Measurements from ENCODE around the gene PELI1.

The PELI1 gene

GRCh38 chr2:64151476-64151875 lies 7.3 kb upstream of the PELI1 start:
- no peak for DNase-seq

- DNase-seq: no peak
Observed at GRCh38 chr2:64145714-64146113, 1.5 kb upstream of the PELI1 start.

- DNase-seq: no peak
Observed at GRCh38 chr2:64145119-64145518, 899 bp upstream of the PELI1 start.

DNA sequence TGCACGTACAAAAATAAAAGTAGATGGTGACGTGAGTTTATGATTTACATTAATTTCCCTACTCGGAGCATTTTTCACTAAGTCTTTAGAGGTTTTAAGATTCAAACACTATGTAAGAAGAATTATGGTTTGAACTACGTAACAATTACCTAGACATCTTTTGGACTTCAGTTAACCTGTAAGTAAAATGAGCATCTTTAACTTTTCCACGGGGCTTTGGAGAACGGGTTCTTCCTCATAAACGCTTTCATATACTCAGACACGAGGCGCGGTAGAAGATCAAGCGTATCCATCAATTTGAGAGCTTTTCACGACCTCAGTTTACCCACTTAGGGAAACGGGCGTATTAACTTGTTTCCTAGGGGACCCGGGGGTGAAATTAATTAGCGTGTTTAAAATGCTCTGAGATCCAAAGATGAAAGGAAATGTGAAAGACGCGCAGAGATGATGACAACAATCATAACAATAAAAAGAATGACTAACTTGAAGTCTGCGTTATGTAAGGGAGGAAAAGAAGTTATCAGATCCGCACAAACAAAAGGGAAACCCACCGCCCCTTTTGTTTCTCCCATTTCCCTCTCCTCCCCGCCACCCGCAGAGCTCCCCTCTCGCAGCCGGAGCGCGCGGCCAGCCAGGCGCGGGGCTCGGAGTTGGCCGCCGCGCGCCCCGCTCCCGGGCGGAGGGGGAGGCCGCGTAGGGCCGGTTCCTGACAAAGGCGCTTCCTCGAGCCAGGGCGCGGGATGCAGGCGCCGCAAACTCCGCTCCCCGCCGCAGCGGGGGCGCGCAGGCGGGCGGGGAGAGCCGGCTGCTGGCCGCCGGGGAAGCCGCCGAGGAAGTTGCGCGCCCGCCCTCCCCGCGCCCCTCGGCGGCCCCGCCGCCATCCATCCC lies 807 bp downstream of the PELI1 start:
- no peak for DNase-seq

GRCh38 chr2:64142741-64143168 lies 1.5 kb downstream of the PELI1 start:
- no peak for DNase-seq

GRCh38 chr2:64141674-64142405 lies 2.4 kb downstream of the PELI1 start:
- DNase-seq: no peak

DNA sequence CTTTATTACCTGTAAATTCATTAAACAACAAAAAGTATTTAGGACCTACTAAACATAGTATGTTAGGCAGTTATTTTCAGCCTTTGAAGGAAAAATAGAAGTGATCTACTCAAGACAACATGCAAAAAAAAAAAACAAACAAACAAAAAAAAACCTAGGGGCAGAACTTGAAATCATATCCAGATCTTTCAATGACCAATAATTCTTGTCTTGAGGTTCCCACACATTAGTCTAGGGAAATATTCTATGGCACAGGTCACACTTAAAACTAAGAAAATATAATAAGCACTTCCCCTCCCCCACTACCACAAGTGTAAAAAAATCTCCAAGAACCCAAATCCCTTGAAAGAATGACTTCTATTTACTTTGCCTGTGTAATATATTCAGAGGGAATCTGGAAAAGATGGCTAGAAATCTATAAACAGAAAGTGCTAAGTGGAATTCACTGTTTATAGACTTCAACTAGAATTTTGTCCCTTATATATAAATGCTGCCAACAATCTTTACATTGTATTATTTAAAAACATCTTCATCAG lies 3.5 kb downstream of the PELI1 start:
- DNase-seq: no peak

DNA sequence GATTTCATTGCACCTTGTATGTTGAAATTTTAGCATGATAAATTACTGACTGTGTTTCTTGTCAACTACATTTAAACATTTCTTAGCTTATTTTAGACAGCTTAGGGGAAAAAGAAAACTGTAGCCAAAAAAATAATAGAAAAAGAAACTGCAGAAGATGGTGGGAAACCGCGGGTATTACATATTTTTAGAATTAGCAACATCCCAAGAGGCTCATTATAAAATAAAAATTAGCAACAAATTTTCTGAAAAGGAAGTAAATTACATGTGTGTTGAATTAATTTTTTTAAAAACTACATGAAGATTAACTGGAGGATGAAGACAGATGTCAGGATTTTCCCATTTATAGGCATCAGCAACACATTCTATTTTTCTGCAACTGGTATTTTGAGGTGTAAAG lies 4.3 kb downstream of the PELI1 start:
- no peak for DNase-seq

DNA sequence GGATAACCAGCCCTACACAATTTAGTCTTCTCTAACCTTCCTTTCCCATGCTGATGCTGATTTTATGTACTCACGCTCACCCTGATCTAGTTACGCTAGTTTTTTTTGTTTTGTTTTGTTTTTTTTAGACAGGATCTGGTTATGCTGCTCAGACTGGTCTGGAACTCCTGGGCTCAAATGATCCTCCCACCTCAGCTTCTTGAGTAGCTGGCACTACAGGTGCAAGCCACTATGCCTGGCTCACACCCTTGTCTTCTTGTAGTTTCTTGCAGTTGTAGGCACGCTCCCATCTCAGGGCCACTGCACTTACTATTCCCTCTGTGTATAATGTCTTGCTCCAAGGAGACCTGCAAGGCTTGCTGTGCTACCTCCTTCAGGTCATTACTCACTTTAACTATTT lies 6.2 kb downstream of the PELI1 start:
- DNase-seq: no peak

DNA sequence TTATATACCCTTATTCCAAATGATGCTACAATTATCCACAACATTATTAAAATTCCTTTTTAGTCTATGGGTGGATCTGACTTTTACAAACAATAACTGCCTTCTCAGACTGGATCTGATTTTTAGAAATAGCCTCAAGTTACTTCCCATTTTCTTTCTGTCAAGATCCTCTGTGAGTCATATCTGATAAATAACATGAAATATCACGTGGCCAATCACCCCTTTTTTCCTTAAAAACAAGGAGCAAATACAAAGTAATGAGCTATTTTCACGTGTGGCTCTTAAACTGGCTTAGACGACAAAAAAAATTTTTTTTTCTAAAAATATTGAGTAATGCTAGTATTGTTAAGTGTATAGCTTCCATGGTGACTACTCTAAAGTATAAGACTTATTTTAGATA lies 6.7 kb downstream of the PELI1 start:
- DNase-seq: no peak

DNA sequence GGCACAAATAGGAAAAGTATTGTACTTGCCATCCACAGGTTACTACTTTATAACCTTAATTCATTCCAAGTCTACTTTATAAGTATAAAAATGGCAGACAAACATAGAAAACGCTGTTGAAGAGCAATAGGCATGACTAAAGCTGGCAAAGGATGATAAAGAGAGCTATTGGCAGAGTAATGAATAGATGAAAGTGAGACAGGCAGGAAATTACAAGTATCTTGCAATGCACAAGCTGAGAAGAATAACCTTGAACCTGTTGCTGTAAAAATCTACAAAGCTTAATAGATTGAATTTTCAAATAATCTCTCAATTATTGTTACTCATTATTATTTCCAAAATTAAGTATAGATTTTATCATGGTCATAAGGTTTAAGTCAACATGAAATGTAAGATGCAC lies 8.8 kb downstream of the PELI1 start:
- DNase-seq: no peak

- no peak for DNase-seq
Observed at GRCh38 chr2:64134813-64135212, 9.4 kb downstream of the PELI1 start.

DNA sequence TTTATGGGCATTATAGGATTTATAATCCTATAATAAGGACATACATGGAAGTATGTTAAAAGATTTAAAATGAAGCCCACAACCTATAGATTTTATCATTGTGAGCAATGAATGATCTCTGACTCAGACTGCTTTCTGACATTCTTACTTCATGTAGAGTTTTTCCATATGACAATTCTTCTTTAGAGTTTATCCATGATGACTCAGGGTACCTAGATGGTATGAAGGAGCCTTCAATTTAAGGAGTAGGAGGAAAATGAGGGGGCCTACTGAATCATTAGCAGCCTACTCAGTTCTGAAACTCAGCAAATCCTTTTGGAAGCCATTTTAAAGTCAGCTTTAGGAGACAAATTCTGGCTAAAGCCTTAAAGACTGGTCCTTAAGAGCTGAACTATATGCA lies 10.4 kb downstream of the PELI1 start:
- DNase-seq: no peak

- no peak for DNase-seq
Observed at GRCh38 chr2:64133354-64133753, 10.9 kb downstream of the PELI1 start.

GRCh38 chr2:64130333-64130732 lies 13.9 kb downstream of the PELI1 start:
- no peak for DNase-seq

DNA sequence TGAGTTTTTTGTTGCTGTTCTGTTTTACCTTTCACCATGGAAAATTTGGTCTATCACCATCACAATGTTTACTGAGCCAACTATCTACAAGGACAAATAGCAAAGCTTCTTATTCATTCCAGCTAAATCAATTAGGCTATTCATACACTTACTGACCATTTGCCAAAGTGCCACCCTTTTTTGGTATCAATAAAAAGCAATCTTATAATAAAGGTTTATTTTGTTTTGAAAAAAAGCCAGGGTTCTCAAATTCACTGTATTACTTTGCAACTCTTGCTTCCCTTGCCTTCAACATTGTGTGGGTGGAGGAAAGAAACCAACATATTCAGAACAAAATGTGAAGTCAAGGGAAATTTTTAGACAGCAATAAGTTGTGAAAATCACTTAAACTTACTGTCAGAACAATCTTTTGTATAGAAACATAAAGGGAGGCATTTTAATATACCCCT lies 15.3 kb downstream of the PELI1 start:
- no peak for DNase-seq

GRCh38 chr2:64128406-64128805 lies 15.8 kb downstream of the PELI1 start:
- no peak for DNase-seq

DNA sequence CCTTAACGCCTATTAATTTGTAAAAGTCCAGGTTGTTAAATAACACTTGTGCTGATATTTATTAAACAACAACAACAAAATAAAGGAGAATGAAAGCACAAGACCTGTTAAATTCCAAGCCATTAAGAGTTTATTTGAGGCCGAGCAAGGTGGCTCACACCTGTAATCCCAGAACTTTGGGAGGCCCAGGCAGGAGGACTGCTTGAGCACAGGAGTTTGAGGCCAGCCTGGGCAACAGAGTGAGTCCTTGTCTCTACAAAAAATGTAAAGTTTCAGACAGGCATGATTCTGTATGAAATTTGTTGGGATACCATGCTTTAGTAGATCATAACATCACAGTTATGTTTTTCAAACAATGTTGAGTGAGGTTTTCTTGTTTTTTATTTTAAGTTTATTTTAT lies 17.1 kb downstream of the PELI1 start:
- DNase-seq: no peak

DNA sequence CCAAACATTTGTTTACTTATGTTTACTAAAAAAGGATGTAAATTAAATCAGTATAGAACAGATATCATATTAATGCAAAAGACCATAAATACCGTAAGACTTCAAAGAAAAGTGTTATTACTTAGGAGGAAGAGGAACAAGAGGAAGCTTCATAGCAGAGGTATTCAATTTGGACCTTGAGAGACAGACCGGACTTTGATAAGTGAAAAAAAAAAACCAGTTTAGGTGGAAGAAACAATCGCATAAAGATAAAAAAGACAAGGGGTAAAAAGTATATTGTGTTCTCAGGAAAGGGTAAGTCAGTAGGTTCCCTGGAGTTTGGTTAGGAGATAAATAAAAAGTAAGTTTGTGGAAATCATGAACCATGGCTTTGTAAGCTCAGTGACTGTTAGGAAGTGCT lies 17.6 kb downstream of the PELI1 start:
- no peak for DNase-seq

DNA sequence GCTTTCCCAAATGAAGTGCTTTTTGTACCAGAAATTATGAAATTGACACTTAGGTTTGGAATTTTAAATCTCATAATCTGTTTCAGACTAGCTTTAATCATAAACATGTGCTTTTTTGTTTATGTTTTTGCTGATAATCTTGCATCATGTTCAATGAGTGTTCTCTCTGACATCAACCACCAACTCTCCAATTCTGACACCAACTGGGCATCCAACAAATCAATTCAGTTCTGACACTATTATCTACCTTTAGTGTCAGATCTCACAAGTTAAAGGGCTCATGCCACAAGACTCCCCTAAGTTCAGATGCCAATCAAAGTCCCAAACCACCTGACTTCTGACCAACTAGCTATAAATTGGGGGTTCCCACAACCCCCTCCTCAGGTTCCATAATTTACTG lies 19.6 kb downstream of the PELI1 start:
- DNase-seq: no peak

DNA sequence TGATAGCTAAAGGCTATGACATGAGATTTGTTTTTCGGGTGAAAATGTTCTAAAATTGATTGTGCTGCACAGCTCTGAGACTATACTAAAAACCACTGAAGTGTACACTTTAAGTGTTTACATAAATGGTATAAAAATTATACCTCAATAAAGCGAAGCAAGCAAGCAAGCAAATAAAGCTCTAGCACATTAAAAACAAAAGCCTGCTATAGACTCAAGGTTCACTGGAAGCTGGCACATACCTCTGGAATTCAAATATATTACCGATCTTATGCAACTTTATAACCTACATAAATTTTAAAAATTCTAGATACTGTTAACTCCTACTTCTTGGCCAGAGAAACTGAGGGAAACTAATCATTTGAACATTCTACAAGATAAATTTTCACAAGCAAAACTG lies 20.1 kb downstream of the PELI1 start:
- DNase-seq: no peak

DNA sequence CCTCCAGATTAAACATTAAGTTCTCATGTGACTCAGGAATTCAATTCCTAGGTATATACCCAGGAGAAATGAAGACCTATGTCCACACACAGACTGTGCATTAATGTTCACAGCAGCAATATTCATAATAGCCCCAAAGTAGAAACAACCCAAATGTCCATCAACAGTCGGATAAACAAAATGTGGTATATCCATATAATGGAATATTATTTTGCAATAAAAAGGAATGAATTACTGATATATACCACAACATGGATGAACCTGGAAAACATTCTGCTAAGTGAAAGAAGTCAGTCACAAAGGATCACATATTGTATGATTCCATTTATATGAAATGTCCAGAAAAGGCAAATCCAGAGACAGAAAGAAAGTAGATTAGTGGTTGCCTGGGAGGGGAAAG lies 20.5 kb downstream of the PELI1 start:
- DNase-seq: no peak

GRCh38 chr2:64122358-64122757 lies 21.9 kb downstream of the PELI1 start:
- DNase-seq: no peak

- DNase-seq: no peak
Observed at GRCh38 chr2:64120928-64121327, 23.3 kb downstream of the PELI1 start.
